Osteocyte (in vitro differentiated cells): ENCODE measurements around the gene CLDN14. TPM values are rescaled to one million over a fixed set of nuclear protein-coding genes. Genes with fewer than 3 reads are reported as not detected.
A peak's percentile ranks its signal among the peaks of the same experiment; 100 is the strongest.

Experiments used
- DNase-seq: peaks from one replicate; pipeline ENCODE4 v3.0.0; 2021; ENCODE audit warnings: mixed read lengths; ENCODE audit not compliant: unreplicated experiment; ENCODE audit errors: extremely low spot score
- H3K27ac Mint-ChIP-seq: one replicate; pipeline ENCODE4 v1.8.0; 2021; ENCODE audit warnings: mild to moderate bottlenecking, mixed read lengths; ENCODE audit not compliant: unreplicated experiment
- H3K27me3 Mint-ChIP-seq: one replicate; pipeline ENCODE4 v1.8.0; 2021; ENCODE audit warnings: mixed read lengths; ENCODE audit not compliant: unreplicated experiment
- H3K36me3 Mint-ChIP-seq: one replicate; pipeline ENCODE4 v1.8.0; 2021; ENCODE audit warnings: mixed read lengths; ENCODE audit not compliant: unreplicated experiment
- H3K4me1 Mint-ChIP-seq: one replicate; pipeline ENCODE4 v1.8.0; 2021; ENCODE audit warnings: mixed read lengths; ENCODE audit not compliant: unreplicated experiment
- H3K4me3 Mint-ChIP-seq: one replicate; pipeline ENCODE4 v1.8.0; 2021; ENCODE audit warnings: mild to moderate bottlenecking, moderate library complexity, mixed read lengths; ENCODE audit not compliant: unreplicated experiment
- H3K9me3 Mint-ChIP-seq: one replicate; pipeline ENCODE4 v1.8.0; 2021; ENCODE audit warnings: mixed read lengths; ENCODE audit not compliant: unreplicated experiment
- total RNA-seq: library from RNA; stranded (reverse); gene quantifications from 2 replicates; pipeline ENCODE4 v1.2.1, GENCODE V29; 2021
- TF ChIP-seq, protein P1 (sequence below): fragments of 200-600 bp; sonication (generic); IDR thresholded peaks from 2 replicates; pipeline ENCODE4 v1.5.0; 2021; ENCODE audit warnings: antibody characterized with exemption, mild to moderate bottlenecking, moderate library complexity

CLDN14 gene
- total RNA-seq, 1 donor from 2014 or later = not detected

DNA sequence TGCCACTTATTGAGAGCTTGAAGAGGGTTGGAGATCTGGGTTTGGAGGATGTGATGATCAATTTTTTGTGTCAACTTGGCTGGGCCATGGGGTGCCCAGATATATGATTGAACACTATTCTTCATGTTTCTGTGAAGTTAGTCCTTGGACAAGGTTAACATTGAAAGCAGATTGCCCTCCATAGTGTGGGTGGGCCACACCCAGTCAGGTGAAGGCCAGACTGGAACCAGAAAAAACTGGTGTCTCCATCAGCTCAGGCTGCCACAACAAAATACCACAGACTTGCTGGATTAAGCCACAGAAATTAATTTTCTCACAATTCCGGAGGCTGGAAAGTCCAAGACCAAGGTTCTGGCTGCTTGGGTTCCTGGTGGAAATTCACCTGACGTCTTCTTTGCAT is 7.5 kb downstream of the CLDN14 start:
- Mint-ChIP-seq H3K4me1 (peaks cover 6% of the 10 kb centered on the region), H3K9me3 (no peaks in the 10 kb centered on the region), H3K4me3 (no peak overlapping the region), H3K36me3 (no peaks in the 10 kb centered on the region), H3K27ac (no peak overlapping the region), H3K27me3 (no peaks in the 10 kb centered on the region)
- no peak for DNase-seq
- TF ChIP-seq, protein P1, sequence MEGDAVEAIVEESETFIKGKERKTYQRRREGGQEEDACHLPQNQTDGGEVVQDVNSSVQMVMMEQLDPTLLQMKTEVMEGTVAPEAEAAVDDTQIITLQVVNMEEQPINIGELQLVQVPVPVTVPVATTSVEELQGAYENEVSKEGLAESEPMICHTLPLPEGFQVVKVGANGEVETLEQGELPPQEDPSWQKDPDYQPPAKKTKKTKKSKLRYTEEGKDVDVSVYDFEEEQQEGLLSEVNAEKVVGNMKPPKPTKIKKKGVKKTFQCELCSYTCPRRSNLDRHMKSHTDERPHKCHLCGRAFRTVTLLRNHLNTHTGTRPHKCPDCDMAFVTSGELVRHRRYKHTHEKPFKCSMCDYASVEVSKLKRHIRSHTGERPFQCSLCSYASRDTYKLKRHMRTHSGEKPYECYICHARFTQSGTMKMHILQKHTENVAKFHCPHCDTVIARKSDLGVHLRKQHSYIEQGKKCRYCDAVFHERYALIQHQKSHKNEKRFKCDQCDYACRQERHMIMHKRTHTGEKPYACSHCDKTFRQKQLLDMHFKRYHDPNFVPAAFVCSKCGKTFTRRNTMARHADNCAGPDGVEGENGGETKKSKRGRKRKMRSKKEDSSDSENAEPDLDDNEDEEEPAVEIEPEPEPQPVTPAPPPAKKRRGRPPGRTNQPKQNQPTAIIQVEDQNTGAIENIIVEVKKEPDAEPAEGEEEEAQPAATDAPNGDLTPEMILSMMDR = no peak

DNA sequence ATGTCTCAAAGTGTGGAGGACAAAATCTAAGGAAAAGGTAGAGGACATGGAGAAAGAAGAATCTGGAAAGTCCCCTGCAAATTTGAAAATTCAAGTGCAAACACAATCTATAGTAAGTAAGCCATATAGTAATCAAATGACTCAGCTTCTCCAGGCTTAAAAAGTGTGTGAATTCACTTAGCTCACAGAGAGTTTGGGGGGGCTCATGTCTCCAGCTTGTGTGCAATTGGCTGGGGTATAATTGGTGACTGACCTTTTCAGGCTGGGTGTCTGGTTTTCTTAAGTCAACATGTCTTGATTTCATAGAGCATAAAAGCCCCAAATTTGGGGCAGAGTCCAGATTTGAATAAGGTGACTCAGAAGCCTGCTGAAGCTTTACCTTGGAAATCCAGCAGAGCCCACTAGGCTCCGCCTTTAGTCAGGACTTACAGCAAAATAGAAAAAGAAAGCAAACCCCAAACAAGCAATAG is 8.6 kb downstream of the CLDN14 start:
- DNase-seq = no peak
- peak overlapping the region; percentile 35 for H3K27ac Mint-ChIP-seq
- no peak overlapping the region for H3K4me3 Mint-ChIP-seq
- H3K36me3 Mint-ChIP-seq = no peaks in the 10 kb centered on the region
- no peaks in the 10 kb centered on the region for H3K27me3 Mint-ChIP-seq
- peaks cover 6% of the 10 kb centered on the region for H3K4me1 Mint-ChIP-seq
- no peaks in the 10 kb centered on the region for H3K9me3 Mint-ChIP-seq
- TF ChIP-seq, protein P1 = no peak

DNA sequence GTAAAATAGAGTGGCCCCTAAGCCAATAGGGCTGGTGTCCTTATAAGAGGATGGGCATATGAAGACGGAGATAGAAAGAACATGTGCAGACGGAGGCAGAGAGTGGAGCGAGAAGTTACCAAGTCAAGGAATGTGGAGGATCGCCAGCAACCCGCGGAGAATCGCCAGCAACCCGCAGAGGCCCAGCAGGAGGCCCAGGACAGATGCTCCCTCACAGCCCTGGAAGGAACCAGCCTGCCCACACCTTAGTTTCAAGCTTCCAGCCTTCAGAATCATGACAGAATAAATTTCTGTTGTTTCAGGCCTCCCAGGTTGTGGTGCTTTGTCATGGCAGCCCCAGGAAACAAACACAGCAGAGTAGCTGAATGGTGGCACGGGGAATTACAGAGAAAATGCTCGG is 9.6 kb downstream of the CLDN14 start:
- TF ChIP-seq, protein P1 = no peak
- Mint-ChIP-seq H3K4me3 (no peak overlapping the region), H3K36me3 (no peaks in the 10 kb centered on the region), H3K27ac (no peak overlapping the region), H3K27me3 (no peaks in the 10 kb centered on the region), H3K4me1 (peaks cover 8% of the 10 kb centered on the region), H3K9me3 (no peaks in the 10 kb centered on the region)
- no peak for DNase-seq

DNA sequence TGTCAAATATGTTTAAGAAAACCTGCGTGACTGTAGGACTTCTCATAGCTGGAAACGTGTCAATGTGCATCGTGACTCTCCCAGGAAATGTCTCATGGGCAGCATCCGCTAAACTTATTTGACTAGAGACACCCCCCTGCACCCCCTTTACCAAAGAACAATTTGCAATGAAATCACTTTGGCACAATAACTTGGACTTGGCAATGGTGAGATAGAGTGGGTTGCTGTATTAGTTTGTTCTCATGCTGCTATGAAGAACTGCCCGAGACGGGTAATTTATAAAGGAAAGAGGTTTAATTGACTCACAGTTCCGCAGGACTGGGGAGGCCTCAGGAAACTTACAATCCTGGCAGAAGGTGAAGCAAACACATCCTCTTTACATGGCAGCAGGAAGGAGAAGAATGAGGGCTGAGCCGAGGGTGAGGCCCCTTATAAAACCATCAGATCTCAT is 13.8 kb downstream of the CLDN14 start:
- H3K4me3 Mint-ChIP-seq = no peak overlapping the region
- peaks cover 5% of the 10 kb centered on the region for H3K27me3 Mint-ChIP-seq
- H3K36me3 Mint-ChIP-seq = no peaks in the 10 kb centered on the region
- peaks cover 9% of the 10 kb centered on the region for H3K4me1 Mint-ChIP-seq
- no peaks in the 10 kb centered on the region for H3K9me3 Mint-ChIP-seq
- no peak for DNase-seq
- H3K27ac Mint-ChIP-seq = no peak overlapping the region
- TF ChIP-seq, protein P1 = no peak

DNA sequence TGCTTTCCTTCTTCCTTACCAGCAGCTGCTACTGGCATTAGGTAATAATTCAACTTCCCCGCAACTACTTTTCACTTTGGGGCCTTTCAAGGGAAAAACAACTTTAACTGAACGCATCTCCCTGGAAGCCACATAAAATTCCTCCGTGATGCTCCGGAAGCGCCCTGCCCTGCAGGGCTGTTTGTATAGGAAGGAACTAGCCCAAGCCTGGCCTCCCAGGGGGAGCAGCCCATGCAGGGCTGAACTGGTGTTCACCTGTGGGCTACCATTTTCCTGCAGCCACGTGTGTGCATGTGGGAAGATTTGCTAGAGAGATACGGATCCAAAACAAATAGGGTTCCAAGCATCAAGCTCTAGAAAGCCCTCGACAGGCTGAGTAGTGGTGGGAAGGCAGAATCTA is 14.4 kb downstream of the CLDN14 start:
- peaks cover 7% of the 10 kb centered on the region for H3K4me1 Mint-ChIP-seq
- TF ChIP-seq, protein P1 = no peak
- no peak overlapping the region for H3K4me3 Mint-ChIP-seq
- no peaks in the 10 kb centered on the region for H3K36me3 Mint-ChIP-seq
- peaks cover 5% of the 10 kb centered on the region for H3K27me3 Mint-ChIP-seq
- no peak for DNase-seq
- H3K9me3 Mint-ChIP-seq = no peaks in the 10 kb centered on the region
- no peak overlapping the region for H3K27ac Mint-ChIP-seq
